Thyroid gland (tissue), 4 donors: ENCODE data around the gene CCND2.

Experiments
- CTCF ChIP-seq, 6 experiments: fragments of 200-600 bp in 3 of 6; fragments of 450-650 bp in 3 of 6; sonication (generic) in 3 of 6; IDR thresholded peaks; one replicate each; pipeline ENCODE4 v1.5.1; 2016 to 2019; ENCODE audit warnings: antibody characterized with exemption in 6 of 6, mild to moderate bottlenecking in 2 of 6, inconsistent platforms in 1 of 6, moderate library complexity in 1 of 6
- POLR2A ChIP-seq, 2 donors: fragments of 450-650 bp; IDR thresholded peaks; one replicate each; pipeline ENCODE4 v1.6.1; 2017; ENCODE audit warnings: antibody characterized with exemption in 2 of 2, mild to moderate bottlenecking in 2 of 2, moderate library complexity in 1 of 2

- TF ChIP-seq CTCF (IDR thresholded peaks at IDR 0.05) (no peak), POLR2A (IDR thresholded peaks at IDR 0.05) (no peak)
Observed at GRCh38 chr12:4267704-4268328, 5.7 kb upstream of the CCND2 start.
